Measurements from ENCODE around the gene TUT1.
A peak's percentile ranks its signal among the peaks of the same experiment; 100 is the strongest.
"Not testable (repeated sequence)": the region's sequence is repeated elsewhere in the genome, so short reads cannot be mapped to it uniquely, and the experiment has no call there.

The TUT1 gene, protein sequence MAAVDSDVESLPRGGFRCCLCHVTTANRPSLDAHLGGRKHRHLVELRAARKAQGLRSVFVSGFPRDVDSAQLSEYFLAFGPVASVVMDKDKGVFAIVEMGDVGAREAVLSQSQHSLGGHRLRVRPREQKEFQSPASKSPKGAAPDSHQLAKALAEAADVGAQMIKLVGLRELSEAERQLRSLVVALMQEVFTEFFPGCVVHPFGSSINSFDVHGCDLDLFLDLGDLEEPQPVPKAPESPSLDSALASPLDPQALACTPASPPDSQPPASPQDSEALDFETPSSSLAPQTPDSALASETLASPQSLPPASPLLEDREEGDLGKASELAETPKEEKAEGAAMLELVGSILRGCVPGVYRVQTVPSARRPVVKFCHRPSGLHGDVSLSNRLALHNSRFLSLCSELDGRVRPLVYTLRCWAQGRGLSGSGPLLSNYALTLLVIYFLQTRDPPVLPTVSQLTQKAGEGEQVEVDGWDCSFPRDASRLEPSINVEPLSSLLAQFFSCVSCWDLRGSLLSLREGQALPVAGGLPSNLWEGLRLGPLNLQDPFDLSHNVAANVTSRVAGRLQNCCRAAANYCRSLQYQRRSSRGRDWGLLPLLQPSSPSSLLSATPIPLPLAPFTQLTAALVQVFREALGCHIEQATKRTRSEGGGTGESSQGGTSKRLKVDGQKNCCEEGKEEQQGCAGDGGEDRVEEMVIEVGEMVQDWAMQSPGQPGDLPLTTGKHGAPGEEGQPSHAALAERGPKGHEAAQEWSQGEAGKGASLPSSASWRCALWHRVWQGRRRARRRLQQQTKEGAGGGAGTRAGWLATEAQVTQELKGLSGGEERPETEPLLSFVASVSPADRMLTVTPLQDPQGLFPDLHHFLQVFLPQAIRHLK

DNA sequence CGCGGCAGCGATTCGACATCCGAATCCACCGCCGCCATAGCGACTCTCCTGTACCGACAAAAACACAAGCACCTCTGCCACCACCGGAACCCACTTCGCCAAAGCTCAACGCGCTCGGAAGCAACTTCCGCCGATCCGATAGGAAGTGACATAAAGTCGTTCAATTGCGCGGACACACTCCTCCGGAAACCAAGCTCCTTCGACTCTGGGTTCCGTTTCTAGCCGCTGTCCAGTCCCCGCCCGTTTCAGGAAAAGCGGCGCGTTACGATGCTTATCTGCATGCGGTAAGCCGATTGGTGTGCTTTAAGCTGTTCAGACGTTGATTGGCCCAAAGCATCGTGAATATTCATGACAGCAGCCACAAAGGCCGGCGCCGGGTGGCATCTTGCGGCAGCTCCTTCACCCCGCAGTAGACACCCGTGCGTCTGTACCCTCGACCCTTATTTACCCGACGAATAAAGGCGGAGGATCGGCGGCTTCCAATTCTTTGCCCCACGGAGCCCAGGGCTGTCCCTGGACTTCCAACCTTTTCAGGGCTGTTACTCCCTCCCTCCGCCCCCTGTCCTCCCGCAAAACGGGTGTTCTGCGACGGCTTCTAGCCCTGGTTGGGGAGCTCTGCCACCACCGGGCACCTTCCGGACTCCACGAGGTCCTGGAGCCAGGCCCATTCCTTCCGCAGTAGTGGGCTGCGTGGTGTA lies at the start of gene TUT1:
Gene TUT1, minus strand, starts transcription at position 76 of the 698 bp plus-strand sequence. Its CDS starts 38 bp downstream, at position 38.
- peak; percentile 96 for DNase-seq (ENCODE audit: low read depth)

DNA sequence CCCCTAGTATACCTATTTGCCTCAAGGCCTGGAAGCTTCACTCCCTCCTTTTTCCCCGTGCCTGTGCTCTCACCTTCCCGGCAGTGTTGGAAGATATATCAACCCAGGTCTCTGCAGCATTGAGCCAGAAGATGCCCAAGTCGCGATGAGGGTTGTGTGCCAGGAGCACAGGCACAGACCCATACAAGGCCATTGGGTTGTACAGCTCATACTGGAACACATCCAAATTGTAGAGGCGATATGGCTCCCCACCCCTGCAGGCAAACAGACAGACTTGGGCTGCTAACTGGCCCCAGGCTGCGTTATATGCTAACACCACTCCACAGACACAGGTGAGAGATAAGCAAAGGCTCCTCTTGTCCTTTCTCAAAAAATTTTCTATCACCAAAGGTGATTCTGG lies 41.2 kb upstream of the TUT1 start:
- no peak for DNase-seq (ENCODE audit: low read depth)

DNA sequence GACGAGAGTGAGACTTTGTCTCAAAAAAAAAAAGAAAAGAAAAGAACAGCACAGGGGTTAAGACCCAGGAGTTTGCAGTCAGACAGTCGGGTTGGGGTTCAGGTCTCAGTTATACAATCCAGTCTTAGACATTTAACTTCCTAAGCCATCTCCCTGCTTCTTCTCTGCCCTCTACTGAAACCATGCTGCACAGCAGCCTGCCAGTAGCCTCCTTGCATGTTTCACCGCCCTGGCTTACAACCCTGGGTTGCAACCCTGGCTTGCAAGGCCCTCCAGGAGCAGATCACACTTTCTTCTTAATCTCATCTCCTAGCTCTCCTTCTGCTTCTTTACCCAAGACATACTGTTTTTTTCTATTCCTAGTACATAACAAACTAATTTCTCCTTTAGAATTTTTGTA lies 36.4 kb upstream of the TUT1 start:
- no peak for DNase-seq (ENCODE audit: low read depth)

DNA sequence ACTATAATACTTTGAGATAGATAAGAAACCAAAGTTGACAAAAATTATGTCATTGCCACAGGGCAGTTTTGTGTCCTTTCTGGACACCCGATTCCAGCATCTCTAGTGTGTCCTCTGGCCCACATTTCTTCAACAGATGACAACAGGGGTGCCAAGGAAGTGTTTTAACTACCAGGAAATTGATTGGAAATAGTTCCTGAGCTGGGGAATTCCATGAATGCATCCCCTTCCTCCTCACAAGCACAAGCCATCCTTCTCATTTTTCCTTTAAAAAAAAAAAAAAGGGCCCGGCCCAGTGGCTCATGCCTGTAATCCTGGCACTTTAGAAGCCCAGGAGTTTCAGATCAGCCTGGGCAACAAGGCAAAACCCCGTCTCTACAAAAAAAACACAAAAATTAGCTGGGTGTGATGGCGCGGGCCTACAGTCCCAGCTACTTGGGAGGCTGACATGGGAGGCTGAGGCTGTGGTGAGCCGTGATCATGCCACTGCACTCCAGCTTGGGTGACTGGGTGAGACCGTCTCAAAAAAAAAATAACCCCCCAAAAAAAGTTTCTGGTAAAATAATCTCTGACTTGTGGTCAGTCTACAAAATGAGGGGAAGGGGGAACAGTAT lies 31.3 kb upstream of the TUT1 start:
- no peak for DNase-seq (ENCODE audit: low read depth)

DNA sequence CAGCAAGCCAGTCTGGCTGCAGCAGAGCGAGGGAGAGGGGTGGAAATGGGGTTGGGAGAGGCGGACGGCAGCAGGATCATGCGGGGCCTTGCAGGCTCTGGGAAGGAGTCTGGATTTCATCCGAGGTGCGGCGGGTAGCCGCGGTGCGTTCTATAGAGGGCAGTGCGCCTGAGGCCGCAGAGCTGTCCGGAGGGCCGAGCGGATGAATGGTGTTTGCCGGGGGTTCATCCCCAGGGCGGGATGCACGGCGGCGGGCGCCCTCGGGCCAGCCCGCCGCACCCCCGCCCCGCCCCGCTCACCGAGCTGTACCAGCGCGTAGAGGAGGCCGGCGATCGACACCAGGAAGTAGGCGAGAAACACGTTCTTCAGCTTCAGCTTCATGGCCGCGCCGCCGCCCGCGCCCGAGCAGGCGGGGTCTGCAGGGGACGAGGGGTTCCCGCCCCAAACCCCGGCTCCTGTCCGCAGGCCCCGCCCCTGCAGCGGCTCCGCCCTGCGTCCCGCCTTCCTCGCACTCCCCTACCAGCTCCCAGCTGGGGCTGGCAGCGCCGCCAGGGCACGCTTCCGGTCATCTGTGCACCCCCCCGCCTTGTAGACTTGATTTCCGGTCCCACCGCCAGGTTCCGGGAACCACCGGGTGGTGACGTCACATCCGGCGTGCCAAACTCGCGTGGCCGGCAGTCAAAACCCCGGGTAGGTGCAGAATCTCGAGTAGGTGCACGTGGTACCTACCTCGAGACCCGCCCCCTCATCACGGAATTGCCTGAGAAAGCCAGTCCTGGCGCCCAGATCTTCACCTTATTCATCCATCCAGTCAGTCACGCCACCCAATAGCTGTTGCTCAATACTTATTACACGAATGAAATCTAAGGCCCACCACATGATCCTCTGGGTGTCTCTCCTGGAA lies 30.5 kb upstream of the TUT1 start, which contains the start of gene B3GAT3:
Gene B3GAT3, minus strand, starts transcription at position 420 of the 904 bp plus-strand sequence. Its CDS starts 39 bp downstream, at position 381.
- peak; percentile 95 for DNase-seq (ENCODE audit: low read depth)

DNA sequence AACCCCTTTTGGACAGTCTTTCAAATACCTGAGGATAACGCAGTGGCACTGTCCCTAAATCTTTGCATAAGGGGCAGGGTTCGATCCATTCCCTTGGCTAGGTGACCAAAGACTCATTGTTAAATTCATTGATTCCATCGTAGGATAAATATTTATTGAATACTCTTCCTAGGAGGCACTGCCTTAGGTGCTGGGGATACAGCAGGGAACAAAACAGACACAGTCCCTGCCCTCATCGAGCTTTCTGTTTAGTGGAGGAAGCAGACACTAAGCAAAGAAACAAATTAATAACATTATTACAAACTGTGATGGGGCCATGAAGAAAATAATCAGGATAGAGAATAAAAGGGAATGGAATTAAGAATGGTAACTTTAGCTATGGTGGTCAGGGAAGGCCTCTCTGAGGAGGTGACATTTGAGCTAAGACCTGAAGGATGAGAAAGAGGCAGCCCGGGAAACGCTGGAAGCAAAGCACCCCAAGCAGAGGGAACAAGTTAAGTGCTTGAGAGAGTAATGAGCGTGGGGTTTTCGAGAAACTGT lies 29.8 kb upstream of the TUT1 start:
- no peak for DNase-seq (ENCODE audit: low read depth)

DNA sequence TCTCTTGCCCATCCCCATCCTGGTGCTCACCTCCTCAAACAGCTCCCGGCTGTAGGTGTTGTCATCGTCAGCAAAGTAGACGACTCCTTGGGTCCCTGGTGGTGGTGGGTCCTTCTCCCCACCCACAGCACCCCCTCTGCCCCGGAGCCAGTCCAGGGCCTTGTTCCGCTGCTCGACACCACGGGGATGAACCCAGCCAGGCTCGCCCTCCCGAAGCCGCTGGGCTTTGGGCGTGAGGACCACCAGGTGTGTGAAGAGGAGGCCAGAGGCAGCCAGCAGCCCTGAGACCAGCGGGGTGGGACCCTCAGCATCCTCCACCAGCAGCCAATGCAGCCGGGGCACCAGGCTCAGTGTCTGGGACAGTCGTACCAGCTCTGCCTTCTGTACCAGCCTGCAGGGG lies 25.6 kb upstream of the TUT1 start:
- not testable (repeated sequence) for DNase-seq (ENCODE audit: low read depth)

DNA sequence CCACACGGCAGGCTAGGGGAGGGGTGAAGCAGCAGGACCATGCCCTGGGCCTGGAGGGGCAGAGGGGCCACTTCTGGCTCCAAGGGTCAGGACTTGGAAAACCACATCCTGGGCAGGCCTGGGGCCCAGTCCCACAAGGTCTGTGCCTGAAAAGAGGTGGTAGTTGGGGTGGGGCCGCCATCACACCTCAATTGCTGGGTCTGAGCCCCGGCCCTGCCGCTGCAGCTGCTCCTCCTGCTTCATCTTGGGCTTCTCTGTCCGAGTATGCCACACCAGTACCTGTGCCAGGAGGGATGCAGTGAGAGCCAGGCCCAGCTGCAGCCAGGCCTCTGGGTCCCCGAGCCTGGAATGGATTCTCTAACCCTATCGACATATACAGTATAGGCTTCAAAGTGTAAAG lies 24.2 kb upstream of the TUT1 start:
- no peak for DNase-seq (ENCODE audit: low read depth)

DNA sequence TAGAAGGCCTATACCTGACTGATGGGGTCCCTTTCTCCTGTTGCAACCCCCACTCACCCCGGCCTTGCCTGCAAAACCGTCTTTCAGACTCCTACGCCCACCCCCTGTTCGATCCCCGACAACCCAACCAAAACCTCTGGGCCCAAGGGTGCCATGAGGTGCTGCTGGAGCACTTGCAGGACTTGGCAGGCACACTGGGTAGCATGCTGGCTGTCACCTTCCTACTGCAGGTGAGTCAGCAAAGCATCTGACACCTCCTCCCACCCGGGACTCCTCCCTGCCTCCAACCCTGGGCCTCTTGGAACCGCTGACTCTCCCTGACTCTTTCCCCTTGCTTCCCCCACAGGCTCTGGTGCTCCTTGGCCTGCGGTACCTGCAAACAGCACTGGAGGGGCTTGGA lies 23.0 kb upstream of the TUT1 start:
- no peak for DNase-seq (ENCODE audit: low read depth)

DNA sequence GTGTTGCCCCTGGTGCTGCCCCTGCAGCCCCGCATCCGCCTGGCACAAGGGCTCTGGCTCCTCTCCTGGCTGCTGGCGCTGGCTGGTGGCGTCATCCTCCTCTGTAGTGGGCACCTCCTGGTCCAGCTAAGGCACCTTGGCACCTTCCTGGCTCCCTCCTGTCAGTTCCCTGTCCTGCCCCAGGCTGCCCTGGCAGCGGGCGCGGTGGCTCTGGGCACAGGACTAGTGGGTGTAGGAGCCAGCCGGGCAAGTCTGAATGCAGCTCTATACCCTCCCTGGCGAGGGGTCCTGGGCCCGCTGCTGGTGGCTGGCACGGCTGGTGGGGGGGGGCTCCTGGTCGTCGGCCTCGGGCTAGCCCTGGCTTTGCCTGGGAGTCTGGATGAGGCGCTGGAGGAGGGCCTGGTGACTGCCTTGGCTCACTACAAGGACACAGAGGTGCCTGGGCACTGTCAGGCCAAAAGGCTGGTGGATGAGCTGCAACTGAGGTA lies 22.0 kb upstream of the TUT1 start:
- no peak for DNase-seq (ENCODE audit: low read depth)

DNA sequence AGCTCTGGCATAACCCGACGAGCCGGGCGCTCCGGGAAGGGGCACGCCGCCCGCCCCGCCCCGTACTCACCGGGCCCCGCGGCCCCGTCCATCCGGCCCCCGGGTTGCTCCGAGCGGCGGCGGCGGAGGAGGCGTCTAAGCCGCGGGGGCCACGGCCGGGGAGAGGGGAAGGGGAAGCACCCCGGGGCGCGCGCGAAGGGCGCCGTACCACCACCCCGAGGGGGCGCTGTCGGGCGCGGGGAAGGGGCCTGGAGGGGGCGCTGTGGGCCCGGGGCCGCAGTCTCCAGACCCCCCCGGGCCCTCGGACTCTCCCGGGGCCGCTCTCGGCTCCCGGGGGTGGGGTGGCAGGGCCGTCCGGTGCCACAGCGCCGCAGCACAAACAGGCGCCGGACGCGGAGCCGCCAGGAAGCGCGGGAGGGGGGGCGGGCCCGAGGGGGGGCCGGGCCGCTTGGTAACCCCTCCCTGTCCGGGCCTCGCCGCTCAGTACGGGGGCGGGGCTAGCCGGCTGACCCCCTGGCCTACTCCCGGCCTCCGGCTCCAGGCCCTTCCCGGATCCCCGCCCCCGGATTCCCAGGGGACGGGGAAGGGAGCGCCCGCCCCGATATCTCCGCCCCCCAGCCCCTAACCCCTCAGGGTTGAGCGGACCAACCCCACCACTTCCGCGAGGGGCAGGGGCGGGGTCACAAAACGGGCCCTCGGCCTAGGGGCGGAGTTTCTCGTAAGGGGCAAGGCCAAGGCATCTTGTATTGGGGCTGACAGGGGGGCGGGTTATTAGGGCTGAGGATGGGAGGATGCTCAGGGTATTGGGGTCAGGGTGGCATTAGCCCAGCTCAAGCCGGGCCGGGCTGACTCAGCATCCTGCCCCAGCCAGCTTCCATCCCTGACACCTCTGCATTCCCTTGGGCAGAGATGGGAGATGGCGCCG lies 21.3 kb upstream of the TUT1 start, which contains the start of the genes EML3 and ROM1:
Gene EML3, minus strand, starts transcription at position 410 of the 925 bp plus-strand sequence. Its CDS starts 318 bp downstream, at position 92.
Gene ROM1, plus strand, starts transcription at position 892 of the 925 bp plus-strand sequence. Its CDS starts 25 bp downstream, at position 917.
- no peak for DNase-seq (ENCODE audit: low read depth)

DNA sequence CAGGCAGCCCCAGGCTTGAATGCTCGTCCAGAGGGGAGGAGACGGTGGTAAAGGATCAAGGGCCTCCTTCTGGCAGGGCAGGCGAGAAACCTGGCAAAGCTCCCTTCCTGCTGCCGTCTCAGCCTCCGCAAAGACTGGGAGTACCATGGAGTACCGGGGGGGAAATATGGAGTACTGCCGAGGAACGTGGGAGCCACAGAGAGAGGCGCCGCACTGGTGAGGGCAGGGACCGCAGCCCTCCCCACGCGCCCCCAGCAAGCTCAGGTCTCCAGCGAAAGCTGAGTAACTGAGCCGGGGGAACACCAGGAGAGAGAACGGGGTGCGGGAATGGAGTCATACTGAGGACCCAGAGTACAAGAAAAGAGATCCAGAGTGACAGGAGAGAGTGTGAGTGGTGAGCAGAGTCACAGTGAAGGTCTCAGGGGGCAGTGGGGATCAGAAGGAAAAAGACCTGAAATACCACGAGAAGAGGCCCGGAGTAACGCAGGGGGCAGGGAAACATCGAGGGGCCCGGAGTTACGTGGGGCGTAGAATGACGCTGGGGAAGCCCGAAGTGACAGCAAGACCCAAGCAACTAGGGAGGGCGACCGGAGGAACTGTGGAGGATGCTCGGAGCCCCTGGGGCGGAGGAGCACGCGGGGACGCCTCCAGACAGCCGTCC lies 20.5 kb upstream of the TUT1 start:
- DNase-seq (ENCODE audit: low read depth) = no peak

DNA sequence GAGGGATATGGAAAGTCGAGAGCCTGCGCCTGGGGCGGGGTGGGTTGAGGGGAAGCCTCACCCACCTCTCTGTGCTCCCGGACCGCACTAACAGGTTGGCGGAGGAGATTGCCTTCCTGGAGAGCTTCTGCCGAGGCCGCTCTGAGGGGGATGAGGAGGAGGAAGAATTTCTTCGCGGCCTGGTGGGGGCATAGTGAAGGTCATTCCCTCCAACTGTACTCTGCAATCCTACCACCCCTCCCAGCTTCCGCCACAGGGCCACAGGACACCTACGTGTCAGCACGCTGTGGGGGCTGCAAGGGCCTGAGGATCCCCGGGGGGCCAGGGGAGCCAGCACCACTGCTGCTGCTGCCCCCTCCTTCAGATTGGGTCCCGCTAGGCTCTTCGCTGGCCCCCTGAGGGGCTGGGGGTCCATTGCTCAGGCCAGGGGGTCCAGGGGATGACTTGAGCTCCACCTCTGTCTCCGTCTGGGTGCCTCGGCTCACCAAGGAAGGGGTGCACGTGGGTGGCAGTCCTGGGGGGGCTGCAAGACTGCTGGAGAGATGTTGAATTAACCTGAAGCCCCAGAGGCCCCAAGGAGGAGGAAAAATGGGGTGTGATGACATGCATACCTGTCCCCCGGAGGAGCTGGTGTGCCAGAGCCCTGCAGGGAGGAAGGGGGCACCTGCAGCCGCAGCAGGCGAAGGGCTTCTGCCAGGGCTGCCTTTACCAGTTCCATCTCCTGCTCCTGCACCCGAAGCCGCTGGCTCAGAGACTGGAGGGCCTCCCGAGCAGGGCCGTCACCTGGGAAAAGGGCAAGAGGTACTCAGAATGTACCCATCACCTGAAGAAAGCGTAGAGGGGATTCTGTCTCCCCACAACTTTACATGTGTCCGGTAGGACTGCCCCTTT lies 19.7 kb upstream of the TUT1 start:
- DNase-seq (ENCODE audit: low read depth) = no peak

DNA sequence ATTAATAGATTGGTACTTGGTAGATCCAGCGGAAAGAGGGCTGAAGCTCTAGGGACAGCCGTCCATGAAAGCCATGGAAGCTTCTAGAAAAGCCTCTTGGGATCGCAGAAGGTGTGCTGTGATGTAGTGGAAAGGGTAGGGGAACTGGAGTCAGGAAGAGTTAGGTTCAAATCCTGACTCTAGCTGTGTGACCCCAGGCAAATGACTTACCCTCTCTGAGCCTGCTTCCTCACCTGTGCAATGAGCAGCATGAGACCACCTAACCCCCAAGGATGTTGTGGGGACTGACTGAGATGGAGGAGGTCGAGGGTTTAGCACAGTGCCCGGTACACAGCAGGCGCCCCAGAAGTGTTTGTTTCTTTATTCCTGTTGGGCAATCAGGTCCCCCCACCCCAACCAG lies 19.1 kb upstream of the TUT1 start:
- DNase-seq (ENCODE audit: low read depth) = no peak

DNA sequence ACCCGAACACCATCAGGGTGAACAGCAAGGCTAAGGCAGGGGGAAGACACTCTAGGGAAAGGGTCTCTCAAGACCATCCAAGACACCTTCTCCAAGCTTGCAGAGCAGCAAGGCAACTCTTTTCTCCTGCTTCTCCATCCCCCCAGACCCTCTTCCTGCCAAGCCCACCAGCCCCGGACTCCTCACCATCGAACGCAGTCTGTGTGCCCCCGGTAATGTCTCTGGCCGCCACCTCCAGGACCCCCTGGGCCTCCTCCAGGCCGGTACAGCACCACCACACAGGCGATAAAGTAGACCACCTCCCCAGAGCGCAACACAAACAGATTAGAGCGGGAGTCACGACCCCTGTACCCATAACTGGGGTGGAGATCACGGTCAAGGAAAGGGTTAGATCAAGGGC lies 17.5 kb upstream of the TUT1 start:
- DNase-seq (ENCODE audit: low read depth) = no peak

DNA sequence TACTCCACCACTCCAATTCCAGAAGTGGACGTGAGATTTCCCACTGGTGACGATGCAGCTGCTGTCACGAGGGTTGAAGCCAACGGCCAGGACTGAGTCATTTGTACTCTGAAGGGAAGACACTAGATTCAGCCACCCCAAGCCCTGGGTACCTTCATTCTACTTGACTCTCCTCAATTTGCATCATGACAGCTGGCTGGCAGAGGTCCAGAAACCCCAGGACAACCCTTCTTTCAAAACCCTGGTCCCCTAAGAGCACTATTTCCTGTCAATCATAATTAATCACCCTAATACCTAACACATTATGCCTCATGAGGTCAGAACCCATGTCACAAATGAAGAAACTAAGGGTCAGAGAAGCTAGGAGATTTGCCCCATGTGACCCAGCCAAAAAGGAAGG lies 16.4 kb upstream of the TUT1 start:
- DNase-seq (ENCODE audit: low read depth) = no peak

DNA sequence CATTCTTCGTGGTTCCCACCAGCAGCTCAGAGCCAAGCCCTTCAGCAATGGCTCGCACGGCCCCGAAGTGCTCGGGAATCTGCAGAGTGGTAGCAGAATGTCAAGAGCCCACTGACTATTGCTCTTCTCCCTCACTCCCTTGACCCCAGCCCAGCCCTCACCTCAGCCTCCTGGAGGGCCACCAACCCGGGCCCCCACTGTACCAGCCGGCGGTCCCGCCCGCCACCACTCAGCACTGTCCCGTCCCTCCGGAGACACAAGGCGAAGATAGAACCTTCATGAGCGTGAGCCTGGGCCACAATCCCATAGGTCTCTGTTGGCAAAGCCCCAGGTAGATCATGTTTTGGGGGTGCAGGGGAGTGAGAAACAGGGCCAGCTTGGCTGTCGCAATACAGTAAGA lies 14.6 kb upstream of the TUT1 start:
- DNase-seq (ENCODE audit: low read depth) = no peak
